SK-N-SH treated with all-trans-retinoic acid at 6 μM for 48 hours (cell line): ENCODE results near the gene ACTG2.

Source experiments
- ATAC-seq: fragments of 200-7000 bp; cut with Tn5 transposase; 3 replicates; pipeline ENCODE4 v1.9.1; 2020; ENCODE audit warnings: mild to moderate bottlenecking, moderate library complexity
- ARNTL ChIP-seq: fragments of 450-650 bp; formaldehyde crosslinking; IDR thresholded peaks from 2 replicates; pipeline ENCODE4 v1.5.0; 2020; ENCODE audit warnings: low read depth, mild to moderate bottlenecking, moderate library complexity, borderline replicate concordance
- CSDC2 ChIP-seq: fragments of 250-450 bp; sonication (Bioruptor Pico); IDR thresholded peaks from 2 replicates; pipeline ENCODE4 v1.5.0; 2020; ENCODE audit warnings: mild to moderate bottlenecking, moderate library complexity
- ESRRG ChIP-seq: fragments of 250-450 bp; sonication (Bioruptor Pico); IDR thresholded peaks from 2 replicates; pipeline ENCODE4 v1.6.1; 2021; ENCODE audit warnings: mild to moderate bottlenecking
- GLIS3 ChIP-seq: fragments of 250-450 bp; sonication (Bioruptor Pico); IDR thresholded peaks from 2 replicates; pipeline ENCODE4 v1.5.0; 2020; ENCODE audit warnings: mild to moderate bottlenecking, moderate library complexity
- ISL1 ChIP-seq: fragments of 250-450 bp; sonication (Bioruptor Pico); IDR thresholded peaks from 2 replicates; pipeline ENCODE4 v2.1.2; 2022; ENCODE audit warnings: mild to moderate bottlenecking, moderate library complexity
- OSR1 ChIP-seq: fragments of 250-450 bp; sonication (Bioruptor Pico); IDR thresholded peaks from 2 replicates; pipeline ENCODE4 v1.8.0; 2022; ENCODE audit warnings: moderate library complexity, mild to moderate bottlenecking, inconsistent platforms
- RARB ChIP-seq: fragments of 250-450 bp; sonication (Bioruptor Pico); IDR thresholded peaks from 2 replicates; pipeline ENCODE4 v1.8.0; 2021; ENCODE audit warnings: mild to moderate bottlenecking, moderate library complexity
- SNAI2 ChIP-seq: fragments of 250-450 bp; sonication (Bioruptor Pico); IDR thresholded peaks from 2 replicates; pipeline ENCODE4 v1.5.0; 2020; ENCODE audit warnings: mild to moderate bottlenecking, moderate library complexity
- TCF4 ChIP-seq: fragments of 250-450 bp; sonication (Bioruptor Pico); IDR thresholded peaks from 2 replicates; pipeline ENCODE4 v1.8.0; 2021; ENCODE audit warnings: mild to moderate bottlenecking, moderate library complexity, borderline replicate concordance
- ZC3H10 ChIP-seq: fragments of 250-450 bp; sonication (Bioruptor Pico); IDR thresholded peaks from 2 replicates; pipeline ENCODE4 v1.5.1; 2021; ENCODE audit warnings: mild to moderate bottlenecking, moderate library complexity
- ZFP3 ChIP-seq: fragments of 250-450 bp; sonication (Bioruptor Pico); IDR thresholded peaks from 2 replicates; pipeline ENCODE4 v1.5.0; 2020; ENCODE audit warnings: mild to moderate bottlenecking, moderate library complexity
- ZNF565 ChIP-seq: fragments of 450-650 bp; formaldehyde crosslinking; conservative IDR thresholded peaks from 2 replicates; pipeline ENCODE4 v1.5.0; 2020; ENCODE audit warnings: low read depth, mild to moderate bottlenecking, moderate library complexity
- ZNF70 ChIP-seq: fragments of 450-650 bp; formaldehyde crosslinking; IDR thresholded peaks from 2 replicates; pipeline ENCODE4 v1.5.0; 2020; ENCODE audit warnings: mild to moderate bottlenecking, moderate library complexity
- TF ChIP-seq, protein P1 (sequence below): fragments of 250-450 bp; sonication (Bioruptor Pico); IDR thresholded peaks from 2 replicates; pipeline ENCODE4 v1.5.1; 2021; ENCODE audit warnings: mild to moderate bottlenecking, moderate library complexity
- TF ChIP-seq, protein P2 (sequence below): fragments of 250-450 bp; sonication (Bioruptor Pico); IDR thresholded peaks from 2 replicates; pipeline ENCODE4 v1.5.0; 2020; ENCODE audit warnings: mild to moderate bottlenecking, moderate library complexity
- TF ChIP-seq, protein P3 (sequence below): fragments of 250-450 bp; sonication (Bioruptor Pico); IDR thresholded peaks from 2 replicates; pipeline ENCODE4 v1.8.0; 2020; ENCODE audit warnings: mild to moderate bottlenecking, moderate library complexity, borderline replicate concordance
- TF ChIP-seq, protein P4 (sequence below): fragments of 250-450 bp; sonication (Bioruptor Pico); IDR thresholded peaks from 2 replicates; pipeline ENCODE4 v1.8.0; 2021; ENCODE audit warnings: low read depth, mild to moderate bottlenecking, moderate library complexity, borderline replicate concordance

The ACTG2 gene

DNA sequence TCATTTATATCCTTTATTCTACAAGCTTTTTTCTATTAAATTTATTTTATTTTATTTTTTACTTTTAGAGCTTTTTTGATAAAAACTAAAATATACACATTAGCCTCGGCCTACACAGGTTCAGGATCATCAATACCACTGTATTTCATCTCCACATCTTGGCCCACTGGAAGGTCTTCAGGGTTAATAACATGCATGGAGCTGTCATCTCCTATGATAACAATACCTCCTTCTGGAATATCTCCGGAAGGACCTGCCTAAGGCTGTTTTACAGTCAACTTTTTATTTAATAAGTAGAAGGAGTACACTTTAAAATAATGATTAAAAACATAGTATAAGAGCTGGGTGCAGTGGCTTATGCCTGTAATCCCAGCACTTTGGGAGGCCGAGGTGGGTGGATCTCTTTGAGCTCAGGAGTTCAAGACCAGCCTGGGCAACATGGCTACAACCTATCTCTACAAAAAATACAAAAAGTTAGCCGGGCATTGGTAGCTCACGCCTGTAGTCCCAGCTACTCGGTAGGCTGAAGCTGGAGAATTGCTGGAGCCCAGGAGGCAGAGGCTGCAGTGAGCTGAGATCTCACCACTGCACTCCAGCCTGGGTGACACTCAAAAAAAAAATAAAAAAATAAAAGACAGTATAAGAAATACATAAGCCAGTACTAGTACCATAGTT lies 18.2 kb downstream of the ACTG2 start:
- TF ChIP-seq RARB (CRISPR knock-in tag) (no peak), ZNF70 (CRISPR knock-in tag) (no peak), CSDC2 (CRISPR knock-in tag) (no peak), GLIS3 (CRISPR knock-in tag) (no peak), ESRRG (CRISPR knock-in tag) (no peak)
- TF ChIP-seq, protein P1, sequence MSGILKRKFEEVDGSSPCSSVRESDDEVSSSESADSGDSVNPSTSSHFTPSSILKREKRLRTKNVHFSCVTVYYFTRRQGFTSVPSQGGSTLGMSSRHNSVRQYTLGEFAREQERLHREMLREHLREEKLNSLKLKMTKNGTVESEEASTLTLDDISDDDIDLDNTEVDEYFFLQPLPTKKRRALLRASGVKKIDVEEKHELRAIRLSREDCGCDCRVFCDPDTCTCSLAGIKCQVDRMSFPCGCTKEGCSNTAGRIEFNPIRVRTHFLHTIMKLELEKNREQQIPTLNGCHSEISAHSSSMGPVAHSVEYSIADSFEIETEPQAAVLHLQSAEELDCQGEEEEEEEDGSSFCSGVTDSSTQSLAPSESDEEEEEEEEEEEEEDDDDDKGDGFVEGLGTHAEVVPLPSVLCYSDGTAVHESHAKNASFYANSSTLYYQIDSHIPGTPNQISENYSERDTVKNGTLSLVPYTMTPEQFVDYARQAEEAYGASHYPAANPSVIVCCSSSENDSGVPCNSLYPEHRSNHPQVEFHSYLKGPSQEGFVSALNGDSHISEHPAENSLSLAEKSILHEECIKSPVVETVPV (CRISPR knock-in tag) = no peak
- TF ChIP-seq, protein P2, sequence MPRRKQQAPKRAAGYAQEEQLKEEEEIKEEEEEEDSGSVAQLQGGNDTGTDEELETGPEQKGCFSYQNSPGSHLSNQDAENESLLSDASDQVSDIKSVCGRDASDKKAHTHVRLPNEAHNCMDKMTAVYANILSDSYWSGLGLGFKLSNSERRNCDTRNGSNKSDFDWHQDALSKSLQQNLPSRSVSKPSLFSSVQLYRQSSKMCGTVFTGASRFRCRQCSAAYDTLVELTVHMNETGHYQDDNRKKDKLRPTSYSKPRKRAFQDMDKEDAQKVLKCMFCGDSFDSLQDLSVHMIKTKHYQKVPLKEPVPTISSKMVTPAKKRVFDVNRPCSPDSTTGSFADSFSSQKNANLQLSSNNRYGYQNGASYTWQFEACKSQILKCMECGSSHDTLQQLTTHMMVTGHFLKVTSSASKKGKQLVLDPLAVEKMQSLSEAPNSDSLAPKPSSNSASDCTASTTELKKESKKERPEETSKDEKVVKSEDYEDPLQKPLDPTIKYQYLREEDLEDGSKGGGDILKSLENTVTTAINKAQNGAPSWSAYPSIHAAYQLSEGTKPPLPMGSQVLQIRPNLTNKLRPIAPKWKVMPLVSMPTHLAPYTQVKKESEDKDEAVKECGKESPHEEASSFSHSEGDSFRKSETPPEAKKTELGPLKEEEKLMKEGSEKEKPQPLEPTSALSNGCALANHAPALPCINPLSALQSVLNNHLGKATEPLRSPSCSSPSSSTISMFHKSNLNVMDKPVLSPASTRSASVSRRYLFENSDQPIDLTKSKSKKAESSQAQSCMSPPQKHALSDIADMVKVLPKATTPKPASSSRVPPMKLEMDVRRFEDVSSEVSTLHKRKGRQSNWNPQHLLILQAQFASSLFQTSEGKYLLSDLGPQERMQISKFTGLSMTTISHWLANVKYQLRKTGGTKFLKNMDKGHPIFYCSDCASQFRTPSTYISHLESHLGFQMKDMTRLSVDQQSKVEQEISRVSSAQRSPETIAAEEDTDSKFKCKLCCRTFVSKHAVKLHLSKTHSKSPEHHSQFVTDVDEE (CRISPR knock-in tag) = no peak
- TF ChIP-seq, protein P3, sequence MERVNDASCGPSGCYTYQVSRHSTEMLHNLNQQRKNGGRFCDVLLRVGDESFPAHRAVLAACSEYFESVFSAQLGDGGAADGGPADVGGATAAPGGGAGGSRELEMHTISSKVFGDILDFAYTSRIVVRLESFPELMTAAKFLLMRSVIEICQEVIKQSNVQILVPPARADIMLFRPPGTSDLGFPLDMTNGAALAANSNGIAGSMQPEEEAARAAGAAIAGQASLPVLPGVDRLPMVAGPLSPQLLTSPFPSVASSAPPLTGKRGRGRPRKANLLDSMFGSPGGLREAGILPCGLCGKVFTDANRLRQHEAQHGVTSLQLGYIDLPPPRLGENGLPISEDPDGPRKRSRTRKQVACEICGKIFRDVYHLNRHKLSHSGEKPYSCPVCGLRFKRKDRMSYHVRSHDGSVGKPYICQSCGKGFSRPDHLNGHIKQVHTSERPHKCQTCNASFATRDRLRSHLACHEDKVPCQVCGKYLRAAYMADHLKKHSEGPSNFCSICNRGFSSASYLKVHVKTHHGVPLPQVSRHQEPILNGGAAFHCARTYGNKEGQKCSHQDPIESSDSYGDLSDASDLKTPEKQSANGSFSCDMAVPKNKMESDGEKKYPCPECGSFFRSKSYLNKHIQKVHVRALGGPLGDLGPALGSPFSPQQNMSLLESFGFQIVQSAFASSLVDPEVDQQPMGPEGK (CRISPR knock-in tag) = no peak
- TF ChIP-seq, all 23 proteins: peak for 0
- no peak for ATAC-seq

DNA sequence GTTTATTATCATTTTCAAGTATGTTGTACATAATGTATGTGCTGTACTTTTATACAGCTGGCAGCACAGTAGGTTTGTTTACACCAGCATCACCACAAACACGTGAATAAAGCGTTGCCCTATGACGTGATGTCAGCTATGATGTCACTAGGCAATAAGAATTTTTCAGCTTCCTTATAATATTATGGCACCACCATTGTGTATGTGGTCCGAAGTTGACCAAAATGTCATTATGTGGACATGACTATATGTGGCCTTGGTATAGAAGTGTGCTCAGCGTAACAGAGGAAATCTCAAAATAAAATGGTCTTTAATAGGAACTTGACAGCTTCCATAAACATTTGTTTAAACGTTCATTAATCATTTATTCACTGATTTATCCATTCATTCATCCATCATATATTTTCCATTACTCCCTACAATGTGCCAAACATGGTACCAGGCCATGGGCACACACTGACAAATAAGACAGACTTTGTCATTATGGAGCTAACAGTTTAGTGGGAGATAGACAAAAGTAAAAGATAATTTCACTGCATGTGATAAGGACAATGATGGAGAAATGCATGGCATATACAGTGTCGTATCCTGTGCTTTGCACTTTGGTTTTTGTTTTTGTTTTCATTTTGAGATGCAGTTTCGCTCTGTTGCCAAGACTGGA lies 18.9 kb downstream of the ACTG2 start:
- ATAC-seq = no peak
- TF ChIP-seq RARB (CRISPR knock-in tag) = no peak
- TF ChIP-seq, protein P4, sequence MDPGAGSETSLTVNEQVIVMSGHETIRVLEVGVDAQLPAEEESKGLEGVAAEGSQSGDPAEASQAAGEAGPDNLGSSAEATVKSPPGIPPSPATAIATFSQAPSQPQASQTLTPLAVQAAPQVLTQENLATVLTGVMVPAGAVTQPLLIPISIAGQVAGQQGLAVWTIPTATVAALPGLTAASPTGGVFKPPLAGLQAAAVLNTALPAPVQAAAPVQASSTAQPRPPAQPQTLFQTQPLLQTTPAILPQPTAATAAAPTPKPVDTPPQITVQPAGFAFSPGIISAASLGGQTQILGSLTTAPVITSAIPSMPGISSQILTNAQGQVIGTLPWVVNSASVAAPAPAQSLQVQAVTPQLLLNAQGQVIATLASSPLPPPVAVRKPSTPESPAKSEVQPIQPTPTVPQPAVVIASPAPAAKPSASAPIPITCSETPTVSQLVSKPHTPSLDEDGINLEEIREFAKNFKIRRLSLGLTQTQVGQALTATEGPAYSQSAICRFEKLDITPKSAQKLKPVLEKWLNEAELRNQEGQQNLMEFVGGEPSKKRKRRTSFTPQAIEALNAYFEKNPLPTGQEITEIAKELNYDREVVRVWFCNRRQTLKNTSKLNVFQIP = no peak
- TF ChIP-seq ISL1 = no peak
- TF ChIP-seq ZFP3 (CRISPR knock-in tag) = no peak
- no peak for TF ChIP-seq ZC3H10 (CRISPR knock-in tag)
- TF ChIP-seq, protein P1 (CRISPR knock-in tag) = no peak
- TF ChIP-seq, protein P2 (CRISPR knock-in tag) = no peak
- TF ChIP-seq SNAI2 (CRISPR knock-in tag) = no peak
- TF ChIP-seq, protein P3 (CRISPR knock-in tag) = no peak
- no peak for TF ChIP-seq ZNF565 (CRISPR knock-in tag)
- no peak for TF ChIP-seq OSR1 (CRISPR knock-in tag)
- no peak for TF ChIP-seq ARNTL (CRISPR knock-in tag)
- TF ChIP-seq GLIS3 (CRISPR knock-in tag) = no peak
- TF ChIP-seq TCF4 = no peak
- TF ChIP-seq ESRRG (CRISPR knock-in tag) = no peak
